Stimulated activated CD4-positive, alpha-beta T cell treated with anti-CD3 and anti-CD28 coated beads, Interleukin-12 subunit alpha, Interleukin-12 subunit beta, amount 100 ng/mL, for 24 hours (primary cell): ENCODE measurements around the gene SLC5A11.
"Not testable (repeated sequence)": the region's sequence is repeated elsewhere in the genome, so short reads cannot be mapped to it uniquely, and the experiment has no call there.

Experiments
- DNase-seq, 2 experiments: peaks; one replicate each; pipeline ENCODE4 v3.0.0-alpha.2; 2020; ENCODE audit warnings: low read depth in 2 of 2

SLC5A11 gene

GRCh38 chr16:24834459-24835335 lies 11.1 kb upstream of the SLC5A11 start:
- no peak for DNase-seq

GRCh38 chr16:24836836-24837235 lies 8.9 kb upstream of the SLC5A11 start:
- no peak for DNase-seq

GRCh38 chr16:24837969-24838368 lies 7.8 kb upstream of the SLC5A11 start:
- DNase-seq, result no peak

GRCh38 chr16:24838554-24839266 lies 7.1 kb upstream of the SLC5A11 start:
- DNase-seq, result no peak

GRCh38 chr16:24839347-24839972 lies 6.3 kb upstream of the SLC5A11 start:
- no peak for DNase-seq

GRCh38 chr16:24841291-24841690 lies 4.5 kb upstream of the SLC5A11 start:
- DNase-seq, result no peak

- DNase-seq, result no peak
Observed at GRCh38 chr16:24844101-24845030, 1.4 kb upstream of the SLC5A11 start.

- not testable (repeated sequence) for DNase-seq
Observed at GRCh38 chr16:24845031-24845365, 765 bp upstream of the SLC5A11 start.

- no peak for DNase-seq
Observed at GRCh38 chr16:24846548-24847357, 990 bp downstream of the SLC5A11 start.

GRCh38 chr16:24847358-24847664 lies 1.5 kb downstream of the SLC5A11 start:
- no peak for DNase-seq

GRCh38 chr16:24848065-24848464 lies 2.3 kb downstream of the SLC5A11 start:
- DNase-seq, result no peak

GRCh38 chr16:24849641-24850040 lies 3.9 kb downstream of the SLC5A11 start:
- no peak for DNase-seq

GRCh38 chr16:24850289-24850938 lies 4.7 kb downstream of the SLC5A11 start:
- DNase-seq, result no peak

GRCh38 chr16:24851700-24852099 lies 5.9 kb downstream of the SLC5A11 start:
- DNase-seq, result no peak

GRCh38 chr16:24852281-24852721 lies 6.5 kb downstream of the SLC5A11 start:
- no peak for DNase-seq

- DNase-seq, result no peak
Observed at GRCh38 chr16:24853169-24853824, 7.5 kb downstream of the SLC5A11 start.

- no peak for DNase-seq
Observed at GRCh38 chr16:24853830-24854229, 8.1 kb downstream of the SLC5A11 start.

GRCh38 chr16:24854607-24855171 lies 8.9 kb downstream of the SLC5A11 start:
- DNase-seq, result no peak

- no peak for DNase-seq
Observed at GRCh38 chr16:24855678-24856077, 9.9 kb downstream of the SLC5A11 start.
